ENCODE data around the gene OR2L13.
"Not testable (repeated sequence)": the region's sequence is repeated elsewhere in the genome, so short reads cannot be mapped to it uniquely, and the experiment has no call there.

Gene OR2L13

DNA sequence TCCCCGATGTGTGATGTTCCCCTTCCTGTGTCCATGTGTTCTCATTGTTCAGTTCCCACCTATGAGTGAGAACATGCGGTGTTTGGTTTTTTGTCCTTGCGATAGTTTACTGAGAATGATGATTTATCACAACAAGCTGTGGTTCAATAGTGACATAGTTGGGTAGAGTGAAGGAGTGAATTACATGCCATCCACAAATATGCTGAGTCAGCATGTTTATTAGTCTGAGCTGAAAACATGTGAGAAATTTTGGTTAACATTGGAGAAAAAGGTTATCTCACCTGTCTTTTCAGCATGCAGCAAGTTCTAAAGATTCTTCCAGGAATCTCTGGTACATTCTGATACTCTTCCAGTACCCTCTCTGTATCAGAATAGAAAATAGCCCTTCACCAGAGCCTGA, 29.4 kb upstream of the OR2L13 start:
- Histone ChIP-seq H3K36me3 (ENCODE audit: insufficient read depth, insufficient read length, low read length) (no peaks in the 10 kb centered on the region), H3K9ac (ENCODE audit: insufficient read length, low read depth) (no peak overlapping the region), H3K9me3 (ENCODE audit: insufficient read depth, low read length) (no peaks in the 10 kb centered on the region), H3K4me1 (ENCODE audit: insufficient read depth, insufficient read length) (no peaks in the 10 kb centered on the region), H3K27me3 (ENCODE audit: insufficient read depth, insufficient read length) (peaks cover 3% of the 10 kb centered on the region), H3K4me3 (ENCODE audit: insufficient read length, low read depth) (no peak overlapping the region)
- DNase-seq (ENCODE audit: low read depth, low spot score): no peak
- TF ChIP-seq SUZ12 (IDR thresholded peaks at IDR 0.05; ENCODE audit: extremely low read depth, insufficient read depth, insufficient read length) (no peak), ZNF274 (IDR thresholded peaks at IDR 0.05; ENCODE audit: low read depth, low read length) (no peak), YY1 (IDR thresholded peaks at IDR 0.05; ENCODE audit: insufficient read depth, insufficient read length) (no peak)

DNA sequence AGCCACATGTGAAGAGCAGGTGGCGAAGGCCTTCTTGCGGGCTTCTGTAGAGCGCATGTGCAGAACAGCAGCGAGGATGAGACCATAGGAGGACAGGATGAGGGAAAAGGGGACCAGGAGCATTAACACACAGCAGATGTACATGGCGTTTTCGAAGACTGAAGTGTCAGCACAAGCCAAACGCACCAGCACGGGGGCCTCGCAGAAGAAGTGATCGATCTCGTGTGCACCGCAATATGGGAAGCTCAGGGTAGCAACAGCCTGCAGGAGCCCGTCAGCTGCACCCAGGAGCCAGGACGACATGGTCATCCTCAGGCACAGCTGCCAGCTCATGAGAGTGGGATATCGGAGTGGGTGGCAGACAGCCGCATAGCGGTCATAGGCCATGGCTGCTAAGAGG, 11.1 kb upstream of the OR2L13 start:
- not testable (repeated sequence) for H3K9ac ChIP-seq (ENCODE audit: insufficient read length, low read depth); DNase-seq (ENCODE audit: low read depth, low spot score); H3K27me3 ChIP-seq (ENCODE audit: insufficient read depth, insufficient read length); H3K36me3 ChIP-seq (ENCODE audit: insufficient read depth, insufficient read length, low read length); H3K4me1 ChIP-seq (ENCODE audit: insufficient read depth, insufficient read length); H3K9me3 ChIP-seq (ENCODE audit: insufficient read depth, low read length); H3K4me3 ChIP-seq (ENCODE audit: insufficient read length, low read depth)

DNA sequence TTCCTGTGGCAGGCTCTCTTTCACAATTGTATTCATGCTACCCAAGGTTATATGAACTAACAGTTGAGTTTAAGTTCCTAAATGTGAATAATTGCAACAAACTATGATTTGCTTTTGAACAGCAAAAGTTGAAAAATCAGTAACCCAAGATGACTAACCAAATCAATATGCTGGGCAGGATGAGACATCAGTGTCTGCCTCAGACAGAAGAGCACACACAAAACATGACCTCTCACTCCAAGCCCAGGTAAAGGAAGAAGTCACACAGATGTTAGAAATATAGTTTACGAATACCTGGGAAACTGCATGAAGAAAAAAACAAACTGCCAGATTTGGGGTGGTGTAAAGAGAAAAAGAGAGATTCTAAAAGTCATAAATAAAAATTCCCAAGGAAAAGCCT, 3.5 kb downstream of the OR2L13 start:
- Histone ChIP-seq H3K4me3 (ENCODE audit: insufficient read length, low read depth) (no peak overlapping the region), H3K9ac (ENCODE audit: insufficient read length, low read depth) (no peak overlapping the region), H3K36me3 (ENCODE audit: insufficient read depth, insufficient read length, low read length) (no peaks in the 10 kb centered on the region), H3K9me3 (ENCODE audit: insufficient read depth, low read length) (no peaks in the 10 kb centered on the region), H3K27me3 (ENCODE audit: insufficient read depth, insufficient read length) (no peaks in the 10 kb centered on the region), H3K4me1 (ENCODE audit: insufficient read depth, insufficient read length) (no peaks in the 10 kb centered on the region)
- TF ChIP-seq ZNF274 (IDR thresholded peaks at IDR 0.05; ENCODE audit: low read depth, low read length) (no peak), YY1 (IDR thresholded peaks at IDR 0.05; ENCODE audit: insufficient read depth, insufficient read length) (no peak), SUZ12 (IDR thresholded peaks at IDR 0.05; ENCODE audit: extremely low read depth, insufficient read depth, insufficient read length) (no peak)
- no peak for DNase-seq (ENCODE audit: low read depth, low spot score)

DNA sequence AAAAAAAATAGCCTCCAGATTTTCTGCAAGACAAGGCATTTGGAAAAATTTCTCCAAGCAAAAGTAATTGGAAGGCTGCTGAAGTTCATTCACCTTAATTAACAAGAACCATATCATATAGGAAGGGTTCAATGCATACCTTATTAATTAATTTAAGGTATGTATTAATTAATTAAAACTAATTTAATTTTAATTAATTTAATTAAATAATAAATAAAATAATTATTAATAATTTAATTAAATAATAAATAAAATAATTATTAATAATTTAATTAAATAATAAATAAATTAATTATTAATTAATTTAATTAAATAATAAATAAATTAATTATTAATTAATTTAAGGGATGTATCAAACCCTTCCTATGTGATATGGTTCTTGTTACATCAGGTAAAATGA, 7.9 kb downstream of the OR2L13 start:
- H3K4me1 ChIP-seq (ENCODE audit: insufficient read depth, insufficient read length): no peaks in the 10 kb centered on the region
- TF ChIP-seq ZNF274 (IDR thresholded peaks at IDR 0.05; ENCODE audit: low read depth, low read length): no peak
- TF ChIP-seq YY1 (IDR thresholded peaks at IDR 0.05; ENCODE audit: insufficient read depth, insufficient read length): no peak
- no peak for TF ChIP-seq SUZ12 (IDR thresholded peaks at IDR 0.05; ENCODE audit: extremely low read depth, insufficient read depth, insufficient read length)
- no peak overlapping the region for H3K4me3 ChIP-seq (ENCODE audit: insufficient read length, low read depth)
- H3K36me3 ChIP-seq (ENCODE audit: insufficient read depth, insufficient read length, low read length): no peaks in the 10 kb centered on the region
- no peaks in the 10 kb centered on the region for H3K9me3 ChIP-seq (ENCODE audit: insufficient read depth, low read length)
- DNase-seq (ENCODE audit: low read depth, low spot score): no peak
- no peak overlapping the region for H3K9ac ChIP-seq (ENCODE audit: insufficient read length, low read depth)
- H3K27me3 ChIP-seq (ENCODE audit: insufficient read depth, insufficient read length): no peaks in the 10 kb centered on the region

DNA sequence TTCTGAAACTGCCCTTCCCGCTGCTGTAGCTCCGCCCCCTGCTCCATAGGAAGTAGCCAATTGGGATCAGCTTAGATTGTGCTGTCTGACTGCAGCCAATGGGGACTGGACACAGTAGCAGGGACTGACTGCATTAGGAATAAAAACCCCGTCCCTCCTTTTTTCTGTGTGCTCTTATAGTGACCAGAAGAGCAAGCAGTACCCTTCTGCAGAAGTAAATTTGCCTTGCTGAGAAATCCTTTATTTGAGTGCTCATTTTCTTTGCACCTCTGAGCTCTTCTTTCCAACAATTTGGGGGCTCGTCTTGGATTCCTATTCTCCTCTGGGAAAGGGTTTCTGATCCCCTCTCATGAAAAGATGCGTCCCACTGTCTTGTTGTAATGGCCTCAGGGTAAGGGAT, 16.2 kb downstream of the OR2L13 start:
- Histone ChIP-seq H3K36me3 (ENCODE audit: insufficient read depth, insufficient read length, low read length) (no peaks in the 10 kb centered on the region), H3K27me3 (ENCODE audit: insufficient read depth, insufficient read length) (no peaks in the 10 kb centered on the region), H3K4me3 (ENCODE audit: insufficient read length, low read depth) (no peak overlapping the region), H3K9ac (ENCODE audit: insufficient read length, low read depth) (no peak overlapping the region), H3K4me1 (ENCODE audit: insufficient read depth, insufficient read length) (no peaks in the 10 kb centered on the region), H3K9me3 (ENCODE audit: insufficient read depth, low read length) (peaks cover 27% of the 10 kb centered on the region)
- DNase-seq (ENCODE audit: low read depth, low spot score): no peak
- TF ChIP-seq ZNF274 (IDR thresholded peaks at IDR 0.05; ENCODE audit: low read depth, low read length): no peak
- no peak for TF ChIP-seq YY1 (IDR thresholded peaks at IDR 0.05; ENCODE audit: insufficient read depth, insufficient read length)
- no peak for TF ChIP-seq SUZ12 (IDR thresholded peaks at IDR 0.05; ENCODE audit: extremely low read depth, insufficient read depth, insufficient read length)

- H3K4me3 ChIP-seq (ENCODE audit: insufficient read length, low read depth): no peak overlapping the region
- H3K9ac ChIP-seq (ENCODE audit: insufficient read length, low read depth): no peak overlapping the region
- DNase-seq (ENCODE audit: low read depth, low spot score): no peak
- TF ChIP-seq SUZ12 (IDR thresholded peaks at IDR 0.05; ENCODE audit: extremely low read depth, insufficient read depth, insufficient read length): no peak
- TF ChIP-seq YY1 (IDR thresholded peaks at IDR 0.05; ENCODE audit: insufficient read depth, insufficient read length): no peak
- no peak for TF ChIP-seq ZNF274 (IDR thresholded peaks at IDR 0.05; ENCODE audit: low read depth, low read length)
- no peaks in the 10 kb centered on the region for H3K27me3 ChIP-seq (ENCODE audit: insufficient read depth, insufficient read length)
- H3K9me3 ChIP-seq (ENCODE audit: insufficient read depth, low read length): peaks cover 23% of the 10 kb centered on the region
- no peaks in the 10 kb centered on the region for H3K4me1 ChIP-seq (ENCODE audit: insufficient read depth, insufficient read length)
- no peaks in the 10 kb centered on the region for H3K36me3 ChIP-seq (ENCODE audit: insufficient read depth, insufficient read length, low read length)
These were observed 19.9 kb downstream of the OR2L13 start for GRCh38 chr1:248114890-248115289.

GRCh38 chr1:248127653-248128052, 32.7 kb downstream of the OR2L13 start:
- no peaks in the 10 kb centered on the region for H3K27me3 ChIP-seq (ENCODE audit: insufficient read depth, insufficient read length)
- no peak overlapping the region for H3K9ac ChIP-seq (ENCODE audit: insufficient read length, low read depth)
- no peaks in the 10 kb centered on the region for H3K36me3 ChIP-seq (ENCODE audit: insufficient read depth, insufficient read length, low read length)
- no peak for DNase-seq (ENCODE audit: low read depth, low spot score)
- no peaks in the 10 kb centered on the region for H3K4me1 ChIP-seq (ENCODE audit: insufficient read depth, insufficient read length)
- H3K9me3 ChIP-seq (ENCODE audit: insufficient read depth, low read length): no peaks in the 10 kb centered on the region
- no peak overlapping the region for H3K4me3 ChIP-seq (ENCODE audit: insufficient read length, low read depth)
- TF ChIP-seq ZNF274 (IDR thresholded peaks at IDR 0.05; ENCODE audit: low read depth, low read length) (no peak), SUZ12 (IDR thresholded peaks at IDR 0.05; ENCODE audit: extremely low read depth, insufficient read depth, insufficient read length) (no peak), YY1 (IDR thresholded peaks at IDR 0.05; ENCODE audit: insufficient read depth, insufficient read length) (no peak)

DNA sequence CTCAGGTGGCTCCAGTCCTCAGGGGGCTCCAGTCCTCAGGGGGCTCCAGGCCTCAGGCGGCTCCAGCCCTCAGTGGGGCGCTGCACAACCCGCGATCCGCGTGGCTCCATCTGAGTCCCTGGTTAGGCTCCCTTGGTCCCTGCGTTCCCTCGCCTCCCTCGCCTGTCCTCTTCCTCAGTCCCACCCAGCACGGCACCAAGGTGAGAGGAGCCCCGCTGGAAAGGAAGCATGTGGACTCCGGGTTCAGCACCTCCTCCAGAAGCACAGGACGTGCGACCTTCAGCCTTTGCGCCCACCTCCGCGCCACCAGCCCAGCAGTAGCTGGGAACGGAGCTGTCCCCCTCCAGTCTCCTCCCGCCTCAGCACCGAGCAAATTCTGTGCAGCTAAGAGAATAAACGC, 41.8 kb downstream of the OR2L13 start:
- H3K4me3 ChIP-seq (ENCODE audit: insufficient read length, low read depth): no peak overlapping the region
- H3K9me3 ChIP-seq (ENCODE audit: insufficient read depth, low read length): no peaks in the 10 kb centered on the region
- no peak overlapping the region for H3K9ac ChIP-seq (ENCODE audit: insufficient read length, low read depth)
- H3K27me3 ChIP-seq (ENCODE audit: insufficient read depth, insufficient read length): no peaks in the 10 kb centered on the region
- no peak for TF ChIP-seq SUZ12 (IDR thresholded peaks at IDR 0.05; ENCODE audit: extremely low read depth, insufficient read depth, insufficient read length)
- no peak for DNase-seq (ENCODE audit: low read depth, low spot score)
- H3K4me1 ChIP-seq (ENCODE audit: insufficient read depth, insufficient read length): no peaks in the 10 kb centered on the region
- no peaks in the 10 kb centered on the region for H3K36me3 ChIP-seq (ENCODE audit: insufficient read depth, insufficient read length, low read length)

Measured in NT2/D1 (cell line).